ENCODE measurements around the gene USP40.
A peak's percentile ranks its signal among the peaks of the same experiment; 100 is the strongest.

Gene USP40

DNA sequence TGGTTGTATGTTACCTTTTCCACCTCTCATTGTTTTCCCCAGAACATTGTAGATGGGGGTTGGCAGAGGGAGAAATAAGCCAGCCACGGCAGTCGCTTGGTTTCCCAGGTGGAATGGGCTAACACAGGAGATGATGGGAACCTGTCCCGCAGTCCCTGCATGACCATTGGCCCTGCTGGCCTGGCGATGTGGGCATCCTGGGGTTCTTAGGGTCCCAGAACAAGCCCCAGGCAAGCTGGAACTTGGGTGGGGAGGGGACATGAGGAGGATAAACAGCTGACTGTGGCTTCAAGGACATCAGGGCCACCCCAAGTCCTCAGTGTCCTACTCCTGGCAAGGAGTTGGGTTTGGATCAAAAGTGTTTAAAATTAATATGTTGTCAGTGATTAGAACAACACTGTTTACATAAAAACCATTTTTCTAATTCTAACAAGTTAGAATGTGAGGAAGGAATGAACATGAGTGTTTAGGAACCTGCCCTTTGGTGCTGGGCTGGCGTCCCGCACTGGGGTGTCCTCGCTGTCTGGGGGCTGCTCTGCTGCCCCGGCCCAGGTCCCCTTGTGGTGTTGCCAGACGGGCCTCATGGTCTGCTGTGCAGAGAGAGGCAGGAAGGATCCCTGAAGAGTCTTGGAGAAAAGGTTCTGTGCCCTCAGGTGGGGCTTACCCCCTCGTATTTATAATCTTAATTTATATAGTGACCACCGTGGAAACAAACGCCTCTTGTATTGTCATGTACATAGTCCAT is 95.1 kb downstream of the USP40 start:
- no peak for DNase-seq

DNA sequence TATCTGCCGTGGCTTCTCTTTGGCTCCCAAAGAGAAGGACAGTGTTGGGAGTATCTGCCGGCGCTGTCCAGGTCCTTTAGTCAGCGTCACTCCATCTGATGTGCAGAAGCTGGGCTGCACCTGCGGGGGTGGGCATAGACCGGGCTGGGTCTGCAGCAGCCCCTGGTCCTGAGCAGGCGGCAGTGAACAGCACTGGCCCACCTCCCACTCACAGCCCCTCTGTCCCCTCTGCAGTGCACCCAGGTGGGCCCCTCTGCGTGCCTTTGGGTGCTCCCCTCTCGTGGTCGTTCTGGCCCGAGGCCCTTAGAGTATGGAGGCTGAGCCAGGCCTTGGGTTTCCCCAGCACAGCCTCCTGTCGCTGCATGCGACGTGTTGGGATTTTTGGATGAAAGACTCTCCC is 95.7 kb downstream of the USP40 start:
- no peak for DNase-seq

DNA sequence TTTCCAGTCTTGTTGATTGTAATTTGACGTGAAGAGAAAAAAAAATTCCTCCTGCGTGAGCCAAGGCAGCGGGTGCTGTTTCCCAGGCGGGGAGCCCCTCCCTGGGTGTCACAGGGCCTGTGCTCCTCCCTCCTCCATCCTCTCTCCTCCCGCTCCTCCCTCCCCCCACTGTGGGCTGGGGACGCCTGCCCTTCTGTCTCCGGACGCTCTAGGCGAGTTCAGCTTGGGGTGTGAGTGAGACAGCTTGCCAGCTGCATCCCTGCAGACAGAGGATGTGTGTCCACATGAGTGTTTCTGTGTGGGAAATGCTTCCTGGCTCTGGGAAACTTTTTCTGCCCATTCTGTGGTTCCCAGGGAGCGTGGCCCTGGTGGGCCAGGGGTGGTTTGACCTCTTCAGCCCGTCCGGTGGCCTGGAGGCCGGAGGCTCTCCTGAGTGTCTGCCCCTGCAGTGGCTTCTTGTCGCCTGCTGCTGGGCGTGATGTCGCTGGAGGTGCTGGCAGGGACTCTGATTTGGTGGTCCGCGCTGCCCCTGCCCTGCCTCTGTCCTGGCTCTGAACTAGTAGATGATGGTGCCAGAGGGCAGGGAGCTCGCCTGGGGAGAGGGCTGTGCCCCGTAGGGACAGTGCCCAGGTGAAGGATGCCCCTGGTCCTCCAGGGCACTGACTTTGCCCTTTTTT is 96.4 kb downstream of the USP40 start:
- no peak for DNase-seq

DNA sequence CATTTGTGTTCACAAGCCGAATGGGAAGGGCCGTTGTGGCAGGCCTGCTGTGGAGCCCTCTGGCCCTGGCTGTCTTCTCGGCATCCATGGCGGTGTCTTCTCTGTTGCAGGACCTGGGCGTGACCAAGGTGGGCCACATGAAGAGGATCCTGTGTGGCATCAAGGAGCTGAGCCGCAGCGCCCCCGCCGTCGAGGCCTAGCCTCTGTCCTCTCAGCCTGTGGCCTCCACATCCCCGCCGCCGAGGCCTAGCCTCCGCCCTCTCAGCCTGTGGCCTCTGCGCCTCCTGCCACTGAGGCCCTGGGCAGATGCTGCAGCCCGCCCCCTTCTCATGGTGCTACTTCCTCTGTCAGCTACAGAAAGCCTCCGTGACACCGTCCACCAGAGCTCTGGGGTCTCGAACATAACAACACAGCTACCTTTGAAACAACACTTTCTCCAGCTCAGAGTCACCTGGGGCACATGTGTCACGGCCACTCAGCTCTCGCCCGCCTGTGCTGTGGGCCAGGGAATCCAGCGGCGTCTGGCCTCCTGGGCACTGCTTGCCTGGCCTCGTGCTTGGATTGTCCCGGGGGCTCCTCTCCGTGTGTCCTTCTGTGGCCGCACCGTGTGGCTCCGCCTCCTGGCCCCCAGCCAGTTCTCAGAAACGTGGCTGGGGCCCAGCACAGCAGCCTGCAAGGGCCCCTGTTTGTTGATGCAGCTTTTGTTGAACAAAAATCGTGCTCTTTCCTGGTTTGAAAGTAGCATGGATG is 97.1 kb downstream of the USP40 start:
- peak; percentile 12 for DNase-seq

DNA sequence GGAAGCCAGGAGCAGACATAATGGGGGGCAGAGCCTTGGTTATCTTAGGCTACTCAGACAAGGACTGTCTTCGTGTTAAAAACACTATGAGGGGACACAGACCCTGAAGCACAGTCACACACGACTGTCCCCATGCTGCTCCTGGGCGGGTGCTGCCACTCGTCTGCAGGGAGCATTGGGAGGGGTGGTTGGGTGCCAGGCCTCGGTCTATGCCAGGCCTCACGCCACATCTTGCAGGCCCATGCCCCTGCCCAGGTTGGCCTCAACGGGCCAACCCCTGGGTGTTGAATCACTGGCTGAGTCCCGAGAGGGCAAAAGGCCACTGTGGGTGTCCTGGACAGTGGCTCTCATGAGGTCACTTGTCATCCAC is 97.9 kb downstream of the USP40 start:
- no peak for DNase-seq

DNA sequence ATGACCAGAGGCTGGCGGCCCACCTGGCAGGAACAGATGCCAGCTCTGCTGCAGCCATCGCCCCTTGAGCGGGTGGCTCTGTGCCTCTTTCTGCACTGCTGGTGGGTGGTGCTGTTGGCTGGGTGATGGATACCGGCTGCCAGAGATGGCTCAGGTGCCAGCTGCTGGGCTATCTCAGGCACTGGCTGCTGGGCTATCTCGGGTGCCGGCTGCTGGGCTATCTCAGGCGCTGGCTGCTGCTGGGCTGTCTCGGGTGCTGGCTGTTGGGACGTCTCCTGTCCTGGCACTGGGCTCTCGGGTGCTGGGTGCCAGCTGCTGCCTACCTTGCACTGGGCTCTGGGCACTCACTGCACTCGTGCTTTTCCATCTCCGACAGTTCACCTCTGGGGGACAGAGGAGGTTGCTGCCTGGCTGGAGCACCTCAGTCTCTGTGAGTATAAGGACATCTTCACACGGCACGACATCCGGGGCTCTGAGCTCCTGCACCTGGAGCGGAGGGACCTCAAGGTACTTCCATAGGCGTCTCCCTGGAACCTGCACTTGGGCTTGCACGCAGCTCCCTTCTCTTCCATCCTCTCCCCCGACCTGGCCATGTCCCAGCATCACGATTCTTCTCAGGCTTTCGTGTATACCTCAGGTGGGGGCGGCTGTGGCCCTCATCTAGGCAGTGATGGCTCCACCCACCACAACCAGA is 98.4 kb downstream of the USP40 start:
- DNase-seq, result no peak

DNA sequence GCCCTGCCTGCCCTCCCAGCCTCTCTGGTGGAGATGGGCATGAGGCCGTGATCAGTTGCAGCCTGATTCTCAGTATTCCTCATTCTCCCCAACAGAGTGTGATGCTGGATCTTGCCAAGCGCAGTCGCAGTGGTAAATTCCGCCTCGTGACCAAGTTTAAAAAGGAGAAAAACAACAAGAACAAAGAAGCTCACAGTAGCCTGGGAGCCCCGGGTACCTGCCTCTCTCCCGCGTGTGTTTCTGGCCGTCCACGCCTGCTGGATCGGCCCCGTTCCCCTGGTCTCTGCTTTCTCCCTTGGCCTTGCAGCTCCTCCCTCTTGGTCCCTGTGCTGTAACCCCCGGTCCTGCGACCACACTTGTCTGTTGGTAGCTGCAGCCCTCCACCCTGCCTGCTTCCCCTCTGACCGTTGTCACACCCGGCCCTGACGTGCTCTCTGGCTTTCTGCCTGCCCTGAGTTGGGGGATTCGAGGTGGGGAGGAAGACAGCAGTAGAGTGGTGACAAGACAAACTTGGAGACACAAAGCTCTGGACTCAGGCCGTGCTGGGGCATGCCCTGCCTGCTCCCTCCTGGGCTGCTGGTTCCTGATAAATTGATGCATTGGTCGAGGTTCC is 99.5 kb downstream of the USP40 start:
- DNase-seq, result no peak

DNA sequence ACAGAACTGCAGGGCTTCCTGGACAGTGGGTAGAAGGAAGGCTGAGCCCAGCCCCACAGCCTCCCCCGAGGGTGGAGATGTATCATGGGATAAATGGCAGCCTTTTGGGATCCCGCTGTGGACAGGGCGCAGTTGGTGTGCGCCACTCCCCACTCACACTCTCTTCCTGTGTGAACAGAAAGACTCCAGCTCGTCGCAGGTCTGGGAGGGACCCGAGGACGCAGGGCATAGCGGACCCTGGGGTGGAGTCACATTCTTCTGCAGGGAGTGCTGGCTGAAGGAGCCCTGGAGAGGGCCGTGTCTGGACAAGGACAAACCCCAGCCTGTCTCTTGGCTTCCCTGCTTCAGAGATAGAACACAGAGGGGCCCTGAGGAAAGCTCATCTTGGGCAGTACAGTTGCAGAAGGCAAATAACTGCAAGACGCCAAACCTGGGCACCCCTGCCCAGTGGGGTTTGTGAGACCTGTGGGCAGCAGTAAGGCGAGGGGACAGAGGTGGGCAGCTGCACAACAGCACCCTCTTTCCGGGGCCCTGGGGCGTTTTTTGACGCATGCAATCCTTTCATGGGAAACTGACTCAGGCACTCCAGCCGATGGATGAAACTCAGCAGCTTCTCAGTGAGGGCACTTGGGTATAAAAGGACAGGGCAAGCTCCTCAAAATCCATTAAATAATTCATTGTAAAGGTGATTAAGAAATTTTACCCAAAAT is 101.9 kb downstream of the USP40 start:
- DNase-seq, result no peak

DNA sequence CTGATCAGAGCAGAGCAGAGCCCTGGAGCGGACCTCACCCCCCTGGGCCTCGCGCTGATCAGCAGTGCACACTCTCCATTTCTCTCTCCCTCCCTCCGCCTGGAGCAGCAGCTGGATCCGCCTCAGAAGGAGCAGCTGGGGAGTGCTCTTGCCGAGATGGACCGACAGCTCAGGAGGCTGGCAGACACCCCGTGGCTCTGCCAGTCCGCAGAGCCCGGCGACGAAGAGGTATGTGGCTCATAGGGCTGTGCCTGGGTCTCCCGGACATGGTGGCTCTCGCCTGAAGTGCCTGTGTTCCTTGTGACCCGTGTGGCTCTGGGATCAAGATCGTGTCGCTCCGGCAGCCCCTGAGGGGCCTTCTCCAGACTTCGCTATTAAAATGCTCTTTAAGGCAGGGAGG is 102.5 kb downstream of the USP40 start:
- no peak for DNase-seq

DNA sequence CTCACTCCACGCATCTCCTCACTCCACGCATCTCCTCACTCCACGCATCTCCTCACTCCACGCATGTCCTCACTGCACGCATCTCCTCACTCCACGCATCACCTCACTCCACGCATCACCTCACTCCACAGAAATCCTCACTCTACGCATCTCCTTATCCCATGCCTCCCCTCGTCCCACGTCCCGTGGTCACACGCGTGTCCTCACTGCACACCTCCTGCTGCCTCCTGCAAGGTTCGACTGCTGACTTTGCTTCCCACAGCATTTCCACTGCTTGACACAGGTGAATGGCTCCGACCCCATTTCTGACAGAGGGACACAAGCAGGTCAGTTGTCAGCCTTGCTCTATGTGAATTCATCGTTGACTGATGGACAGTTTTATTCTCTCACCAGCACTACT is 103.0 kb downstream of the USP40 start:
- DNase-seq, result no peak

DNA sequence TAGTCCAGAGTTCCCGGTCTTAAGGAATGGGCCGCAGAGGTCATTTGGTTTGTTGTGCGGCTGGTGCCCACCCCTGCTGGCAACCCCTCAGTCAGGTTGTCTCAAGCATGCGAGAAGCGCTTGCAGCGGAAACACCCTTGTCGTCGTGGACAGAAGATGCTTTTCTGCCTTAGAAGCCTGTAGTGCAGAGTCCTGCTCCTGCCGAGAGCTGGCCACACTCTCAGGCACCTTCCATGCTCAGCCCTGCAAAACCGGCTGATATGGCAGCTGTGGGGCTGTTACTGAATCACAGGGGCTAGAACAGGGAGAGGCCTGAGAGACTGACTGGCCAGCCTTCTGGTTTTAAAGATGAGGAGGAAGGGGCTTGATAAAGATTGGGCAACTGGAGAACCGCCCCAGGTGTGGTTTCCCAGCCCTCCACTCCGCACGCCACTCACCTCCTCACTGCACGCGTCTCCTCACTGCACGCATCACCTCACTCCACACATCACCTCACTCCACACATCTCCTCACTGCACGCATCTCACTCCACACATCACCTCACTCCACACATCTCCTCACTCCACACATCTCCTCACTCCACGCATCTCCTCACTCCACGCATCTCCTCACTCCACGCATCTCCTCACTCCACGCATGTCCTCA is 103.6 kb downstream of the USP40 start:
- DNase-seq, result no peak

DNA sequence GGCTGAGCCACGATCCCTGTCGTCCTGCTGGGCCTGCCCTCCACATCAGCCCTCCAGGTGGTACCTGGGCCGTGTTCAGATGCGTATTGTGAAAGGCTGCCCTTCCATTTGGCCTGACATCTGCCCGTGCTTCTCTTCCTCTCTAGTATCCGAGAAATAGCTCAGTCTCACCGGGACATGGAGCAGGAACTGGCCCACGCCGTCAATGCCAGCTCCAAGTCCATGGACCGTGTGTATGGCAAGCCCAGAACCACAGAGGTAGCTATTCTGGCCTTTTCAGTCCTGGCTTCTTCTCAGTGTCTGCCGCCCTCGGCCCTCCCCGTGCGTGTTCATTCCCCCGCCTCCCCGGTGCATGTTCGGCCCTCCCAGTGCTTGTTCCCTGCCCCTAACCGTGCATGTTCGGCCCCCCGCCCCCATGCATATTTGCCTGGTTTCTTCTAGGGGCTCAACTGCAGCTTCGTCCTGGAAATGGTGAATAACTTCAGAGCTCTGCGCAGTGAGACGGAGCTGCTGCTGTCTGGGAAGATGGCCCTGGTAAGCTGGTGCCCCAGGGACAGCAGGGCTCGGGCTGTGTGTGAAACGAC is 104.3 kb downstream of the USP40 start:
- no peak for DNase-seq

DNA sequence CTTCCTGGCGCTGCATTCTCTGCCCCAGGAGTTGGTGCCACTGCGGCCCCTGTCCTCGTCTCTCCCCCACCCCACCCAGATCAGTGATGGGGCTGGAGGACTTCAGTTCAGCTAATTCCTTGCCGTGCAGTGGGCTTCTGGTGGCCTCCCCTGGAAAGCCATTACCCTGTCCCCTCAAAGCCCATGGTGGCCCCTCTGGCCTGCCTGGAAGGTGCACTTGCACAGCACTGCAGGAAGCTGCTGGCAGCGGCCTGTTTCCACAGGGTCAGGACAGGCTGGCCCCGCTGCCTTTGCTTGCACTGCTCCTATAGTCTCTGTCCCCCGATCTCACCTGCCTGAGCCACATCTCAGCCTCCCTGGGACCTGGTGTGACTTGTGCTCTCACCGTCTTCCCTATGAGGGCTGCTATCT is 105.1 kb downstream of the USP40 start:
- no peak for DNase-seq

DNA sequence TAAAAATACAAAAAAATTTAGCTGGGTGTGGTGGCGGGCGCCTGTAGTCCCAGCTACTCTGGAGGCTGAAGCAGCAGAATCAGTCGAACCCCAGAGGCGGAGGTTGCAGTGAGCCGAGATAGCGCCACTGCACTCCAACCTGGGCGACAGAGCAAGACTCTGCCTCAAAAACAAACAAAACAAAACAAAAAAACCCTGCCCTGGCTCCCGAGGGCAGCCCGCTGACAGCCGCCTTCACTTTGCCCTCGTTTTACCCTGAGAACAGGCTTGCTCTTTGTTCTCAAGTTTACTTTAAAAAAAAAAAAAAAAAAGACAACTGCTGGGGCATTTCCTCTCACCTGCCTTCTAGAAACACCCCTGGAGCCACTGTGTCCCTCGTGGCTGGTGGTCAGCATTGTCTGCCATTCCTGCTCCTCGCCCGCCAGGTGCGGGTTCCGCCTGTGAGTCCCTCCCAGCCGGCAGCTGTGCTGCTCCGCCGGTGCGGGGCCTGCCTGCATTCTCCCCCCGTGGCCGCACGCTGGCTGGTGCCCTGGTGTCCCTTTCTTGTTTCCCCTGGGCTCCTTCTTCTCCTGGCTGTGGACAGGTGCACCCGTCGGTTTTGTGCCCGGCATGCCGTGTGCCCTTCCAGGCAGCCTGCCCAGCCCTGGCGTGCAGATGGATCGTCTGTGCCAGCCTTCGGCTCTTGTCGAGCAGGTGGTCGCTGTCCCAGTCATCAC is 105.7 kb downstream of the USP40 start:
- DNase-seq, result no peak

DNA sequence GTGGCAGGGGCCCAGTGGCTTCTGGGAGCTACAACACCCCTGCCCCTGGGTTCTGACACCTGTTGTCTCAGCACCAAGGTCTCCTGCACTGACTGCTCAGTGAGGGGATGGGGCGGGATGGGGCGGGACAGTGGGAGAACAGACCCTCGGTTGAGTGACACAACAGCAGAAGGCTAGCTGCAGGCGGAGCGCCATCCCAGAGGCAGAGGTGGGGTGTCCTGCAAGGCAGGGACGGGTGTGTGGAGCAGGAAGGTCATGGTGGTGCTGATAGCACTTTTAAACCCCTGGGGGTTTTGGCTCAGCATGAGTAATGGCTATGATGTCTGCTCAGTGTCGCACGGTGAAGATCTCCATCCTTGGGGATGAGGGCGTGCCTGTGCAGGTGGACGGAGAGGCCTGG is 107.2 kb downstream of the USP40 start:
- DNase-seq, result no peak

DNA sequence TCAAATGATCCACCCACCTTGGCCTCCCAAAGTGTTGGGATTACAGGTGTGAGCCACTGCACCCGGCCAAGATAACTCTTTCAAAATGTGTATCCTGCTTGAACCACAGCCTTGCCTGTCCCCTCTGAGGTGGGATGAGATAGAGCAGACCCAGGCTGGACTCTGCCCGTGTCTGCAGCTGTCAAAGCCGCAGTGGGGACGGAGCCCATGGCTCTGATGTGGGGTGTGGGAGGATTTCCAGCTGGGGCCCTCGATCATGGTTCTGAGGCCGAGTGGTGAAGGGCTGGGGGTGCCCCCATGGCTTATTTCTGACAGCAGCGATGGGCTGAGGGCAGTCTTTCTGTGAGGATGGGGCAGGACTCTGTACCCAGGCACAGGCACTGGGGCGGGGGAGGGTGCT is 107.8 kb downstream of the USP40 start:
- no peak for DNase-seq

DNA sequence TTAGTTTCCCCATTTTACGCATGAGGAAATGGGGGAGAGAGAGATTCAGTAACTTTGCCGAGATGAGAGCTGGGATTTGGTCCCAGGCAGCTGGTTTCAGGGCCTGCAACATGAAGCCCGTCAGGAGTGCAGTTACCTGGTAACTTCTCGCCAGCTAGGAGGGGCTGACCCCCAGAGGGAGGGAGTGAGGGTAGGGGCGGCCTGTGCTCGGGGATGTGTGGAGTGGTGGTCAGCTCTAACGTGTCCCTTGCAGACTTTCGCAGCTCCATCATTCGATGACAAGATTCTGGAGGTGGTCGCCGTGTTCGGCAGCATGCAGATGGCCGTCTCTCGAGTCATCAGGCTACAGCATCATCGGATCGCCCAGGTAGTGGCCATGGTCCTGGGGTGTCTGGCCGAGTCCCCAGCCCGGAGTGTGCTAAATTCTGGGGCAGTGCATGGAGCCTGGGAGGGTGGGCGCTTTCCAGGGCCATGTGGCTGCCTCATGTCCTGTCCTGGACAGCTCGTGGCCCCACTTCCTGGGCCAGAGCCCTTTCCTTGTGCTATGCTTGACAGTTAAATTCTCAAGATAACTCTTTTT is 108.5 kb downstream of the USP40 start:
- DNase-seq, result no peak

DNA sequence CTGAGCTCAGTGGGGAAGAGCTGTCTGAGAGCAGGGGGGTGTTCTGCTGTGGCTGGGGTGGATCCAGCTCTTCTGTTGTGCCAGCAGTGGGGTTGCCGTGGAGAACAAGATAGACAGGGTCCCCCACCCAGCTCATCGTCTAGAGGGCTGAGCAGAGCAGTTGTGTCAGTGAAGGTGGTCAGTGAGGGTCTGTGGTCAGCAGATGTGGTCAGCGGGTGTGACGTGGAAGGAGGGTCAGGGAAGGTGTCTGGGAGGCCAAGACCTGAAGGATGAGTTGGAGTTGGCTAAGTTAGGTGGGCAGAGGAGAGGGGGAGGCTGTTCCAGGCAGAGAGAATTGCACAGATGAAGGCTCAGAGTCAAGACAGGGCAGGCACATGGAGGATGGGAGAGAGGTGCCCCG is 109.2 kb downstream of the USP40 start:
- no peak for DNase-seq

DNA sequence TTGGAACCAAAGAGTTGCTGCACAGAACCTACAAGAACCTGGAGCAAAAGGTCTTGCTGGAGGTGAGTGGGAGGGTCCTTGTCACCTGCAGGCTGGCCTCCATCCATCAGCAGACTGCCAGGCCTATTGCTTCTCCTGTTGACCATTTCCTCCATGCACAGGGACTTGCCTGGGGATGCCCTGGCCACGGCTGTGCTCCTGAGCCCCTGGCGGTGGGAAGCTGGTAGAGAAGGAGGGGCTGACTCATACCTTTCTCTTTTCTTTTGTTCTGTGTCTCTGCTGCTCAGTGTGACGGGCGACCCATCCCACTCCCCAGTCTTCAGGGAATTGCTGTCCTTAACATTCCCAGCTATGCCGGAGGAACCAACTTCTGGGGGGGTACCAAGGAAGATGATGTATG is 109.6 kb downstream of the USP40 start:
- no peak for DNase-seq

DNA sequence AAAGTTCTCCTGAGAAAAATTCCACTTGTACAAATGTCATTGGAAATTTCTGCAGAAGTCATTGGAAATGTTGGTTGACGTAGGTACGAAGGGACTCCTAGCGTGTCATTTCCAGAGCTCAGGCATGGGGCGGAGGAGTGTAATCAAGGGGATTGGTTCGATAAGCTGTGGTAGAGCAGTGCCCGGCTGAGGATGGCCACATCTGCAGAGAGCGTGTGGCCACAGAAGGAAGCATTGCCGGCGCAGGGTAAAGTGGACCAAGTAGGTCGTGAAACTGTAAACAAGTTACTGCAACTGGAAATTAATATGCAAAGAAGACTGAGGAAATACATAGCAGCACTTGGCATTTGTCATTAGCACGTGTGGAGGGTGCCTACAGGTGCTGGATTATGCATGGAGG is 110.5 kb downstream of the USP40 start:
- DNase-seq, result no peak

Data from activated CD8-positive, alpha-beta memory T cell treated with anti-CD3 and anti-CD28 coated beads, Interleukin-2, amount 50 U/mL, for 4 hours (primary cell).